Uterus (tissue), 4 donors: ENCODE measurements around the gene OSCP1. TPM values are rescaled to one million over a fixed set of nuclear protein-coding genes. Genes with fewer than 3 reads are reported as not detected.
A peak's percentile ranks its signal among the peaks of the same experiment; 100 is the strongest.

Experiments
- small RNA-seq: library from RNA; depleted of rRNA; stranded (forward); fragments of <200 nt; gene quantifications from one replicate; pipeline ENCODE3, GENCODE V24; 2016
- total RNA-seq, 4 donors: library from RNA; depleted of rRNA in 3 of 4; stranded (reverse); fragments of >200 nt in 3 of 4; gene quantifications; one replicate each; pipeline versions ENCODE4 v1.1.0 to v1.2.4, GENCODE V29; 2014 to 2023
- donor health status: DM: yes; HTN: yes; CAD: no.

Gene OSCP1
- total RNA-seq, 4 donors from 2014 or later: 2.4 to 22.4 (median 12.0) TPM

Small RNA genes lying within 50 kb of the gene (small RNA-seq; reads per million reads assigned to genes)
- gene RNU4-27P: not detected
- 1.0 reads per million, percentile 50 among the genes with 10 or more reads in this experiment for gene SNORA63C

Other genes with a start within 250 kb of the OSCP1 start
- 10 to 100 TPM; 21.3 to 99.1 (median 67.5) TPM for gene THRAP3, start 226.0 kb downstream of the OSCP1 start, total RNA-seq
- gene SH3D21, start 144.1 kb downstream of the OSCP1 start, total RNA-seq: 10 to 100 TPM in 2 of 4 donors, not detected in 2; 11.3 to 11.8 TPM
- 100 to 1,000 TPM in 1 of 4 donors, 10 to 100 TPM in 3; 20.9 to 122 (median 62.4) TPM for gene EVA1B, start 126.8 kb downstream of the OSCP1 start, total RNA-seq
- 10 to 100 TPM; 19.1 to 84.5 (median 44.0) TPM for gene STK40, start 64.5 kb downstream of the OSCP1 start, total RNA-seq
- gene LSM10, start 52.5 kb downstream of the OSCP1 start, total RNA-seq: 10 to 100 TPM in 2 of 4 donors, 1 to 10 TPM in 2; 3.7 to 48.1 (median 15.1) TPM
- 10 to 100 TPM; 25.0 to 43.5 (median 36.3) TPM for gene MRPS15, start 13.9 kb upstream of the OSCP1 start, total RNA-seq
- 1 to 10 TPM; 4.9 to 9.7 (median 6.6) TPM for gene CSF3R, start 32.5 kb upstream of the OSCP1 start, total RNA-seq